H9 (cell line): ENCODE data around the gene TMEM237. TPM values are rescaled to one million over a fixed set of nuclear protein-coding genes. Genes with fewer than 3 reads are reported as not detected.
A peak's percentile ranks its signal among the peaks of the same experiment; 100 is the strongest.
"Not testable (repeated sequence)": the region's sequence is repeated elsewhere in the genome, so short reads cannot be mapped to it uniquely, and the experiment has no call there.

Source experiments
- DNase-seq: peaks from one replicate; pipeline ENCODE4 v3.0.0-alpha.2; 2017
- H2AFZ ChIP-seq: one replicate; pipeline ENCODE4 v1.6.1; 2013; ENCODE audit warnings: mild to moderate bottlenecking, low read length, control low read depth, moderate library complexity
- H2AK5ac ChIP-seq: 2 replicates; pipeline ENCODE4 v1.6.1; 2013; ENCODE audit warnings: low read length, control low read depth, mixed read lengths; ENCODE audit not compliant: insufficient read length
- H2BK120ac ChIP-seq: one replicate; pipeline ENCODE4 v1.6.1; 2013; ENCODE audit warnings: low read depth, mild to moderate bottlenecking, low read length, control low read depth, inconsistent platforms; ENCODE audit not compliant: poor library complexity, severe bottlenecking
- H2BK12ac ChIP-seq: 2 replicates; pipeline ENCODE4 v1.6.1; 2013; ENCODE audit warnings: low read length, control low read depth, mixed read lengths, low read depth; ENCODE audit not compliant: insufficient read length
- H2BK15ac ChIP-seq: 2 replicates; pipeline ENCODE4 v1.6.1; 2013; ENCODE audit warnings: low read depth, low read length, control low read depth
- H2BK20ac ChIP-seq: one replicate; pipeline ENCODE4 v1.6.1; 2013; ENCODE audit warnings: low read depth, mild to moderate bottlenecking, low read length, control low read depth, inconsistent platforms; ENCODE audit not compliant: poor library complexity, severe bottlenecking
- H2BK5ac ChIP-seq: 2 replicates; pipeline ENCODE4 v1.6.1; 2013; ENCODE audit warnings: low read length, control low read depth, mixed read lengths; ENCODE audit not compliant: insufficient read length
- H3K14ac ChIP-seq: 2 replicates; pipeline ENCODE4 v1.6.1; 2013; ENCODE audit warnings: low read length, control low read depth; ENCODE audit not compliant: insufficient read depth
- H3K18ac ChIP-seq: 2 replicates; pipeline ENCODE4 v1.6.1; 2013; ENCODE audit warnings: low read depth, mild to moderate bottlenecking, mixed read lengths, low read length, control low read depth; ENCODE audit not compliant: insufficient read length
- H3K23ac ChIP-seq: 2 replicates; pipeline ENCODE4 v1.6.1; 2013; ENCODE audit warnings: low read length, control low read depth, mixed read lengths, low read depth; ENCODE audit not compliant: insufficient read length
- H3K23me2 ChIP-seq: 2 replicates; pipeline ENCODE4 v1.6.1; 2013; ENCODE audit warnings: low read depth, mild to moderate bottlenecking, mixed read lengths, low read length, control low read depth; ENCODE audit not compliant: insufficient read length, poor library complexity, severe bottlenecking
- H3K27ac ChIP-seq: 2 replicates; pipeline ENCODE4 v1.5.1; 2013; ENCODE audit warnings: low read length, control low read depth, mixed read lengths, low read depth; ENCODE audit not compliant: insufficient read length
- H3K27me3 ChIP-seq: 2 replicates; pipeline ENCODE4 v1.6.1; 2013; ENCODE audit warnings: low read length, control low read depth, inconsistent platforms; ENCODE audit not compliant: insufficient read depth
- H3K4ac ChIP-seq: 2 replicates; pipeline ENCODE4 v1.6.1; 2013; ENCODE audit warnings: low read depth, mild to moderate bottlenecking, control low read depth, inconsistent platforms, low read length, moderate library complexity
- H3K4me1 ChIP-seq: 2 replicates; pipeline ENCODE4 v1.6.1; 2013; ENCODE audit warnings: low read length, control low read depth, inconsistent platforms; ENCODE audit not compliant: insufficient read depth
- H3K4me2 ChIP-seq: 2 replicates; pipeline ENCODE4 v1.6.1; 2013; ENCODE audit warnings: low read length, control low read depth, mixed read lengths; ENCODE audit not compliant: insufficient read length, insufficient read depth
- H3K56ac ChIP-seq: 2 replicates; pipeline ENCODE4 v1.6.1; 2013; ENCODE audit warnings: low read depth, mild to moderate bottlenecking, mixed read lengths, low read length, control low read depth; ENCODE audit not compliant: insufficient read length
- H3K79me1 ChIP-seq: 2 replicates; pipeline ENCODE4 v1.6.1; 2013; ENCODE audit warnings: low read depth, mild to moderate bottlenecking, moderate library complexity, low read length, control low read depth, inconsistent platforms; ENCODE audit not compliant: insufficient read depth, poor library complexity, severe bottlenecking
- H3K79me2 ChIP-seq: 2 replicates; pipeline ENCODE4 v1.6.1; 2013; ENCODE audit warnings: low read length, control low read depth, inconsistent platforms; ENCODE audit not compliant: insufficient read depth
- H3K9ac ChIP-seq: 2 replicates; pipeline ENCODE4 v1.6.1; 2013; ENCODE audit warnings: low read length, control low read depth, mixed read lengths; ENCODE audit not compliant: insufficient read length; ENCODE audit errors: extremely low read depth
- H3K9me3 ChIP-seq: one replicate; pipeline ENCODE4 v1.6.1; 2013; ENCODE audit warnings: low read depth, low read length, inconsistent platforms; ENCODE audit not compliant: control insufficient read depth
- H3T11ph ChIP-seq: one replicate; pipeline ENCODE4 v1.6.1; 2013; ENCODE audit warnings: mild to moderate bottlenecking, low read length, control low read depth, inconsistent platforms
- H4K20me1 ChIP-seq: one replicate; pipeline ENCODE4 v1.6.1; 2013; ENCODE audit not compliant: control insufficient read depth, insufficient read length, insufficient read depth
- H4K5ac ChIP-seq: 2 replicates; pipeline ENCODE4 v1.6.1; 2013; ENCODE audit warnings: low read depth, mild to moderate bottlenecking, mixed read lengths, low read length, control low read depth; ENCODE audit not compliant: insufficient read length
- H4K8ac ChIP-seq: replicated peaks from 2 replicates; pipeline ENCODE4 v1.6.1; 2013; ENCODE audit warnings: low read length, control low read depth, mixed read lengths, low read depth; ENCODE audit not compliant: insufficient read length
- H4K91ac ChIP-seq: 2 replicates; pipeline ENCODE4 v1.6.1; 2013; ENCODE audit warnings: low read depth, mild to moderate bottlenecking, moderate library complexity, mixed read lengths, low read length, control low read depth; ENCODE audit not compliant: insufficient read length
- H3K27ac Mint-ChIP-seq, 3 experiments: 2 replicates in 2 of 3; 3 replicates in 1 of 3; pipeline ENCODE4 v1.8.0; 2020 to 2021; ENCODE audit warnings: mixed read lengths in 3 of 3, mild to moderate bottlenecking in 1 of 3, moderate library complexity in 1 of 3
- H3K27me3 Mint-ChIP-seq: 2 replicates; pipeline ENCODE4 v1.8.0; 2021; ENCODE audit warnings: low read depth, mild to moderate bottlenecking, moderate library complexity, mixed read lengths
- H3K36me3 Mint-ChIP-seq, 3 experiments: 2 replicates in 2 of 3; 3 replicates in 1 of 3; pipeline ENCODE4 v1.8.0; 2020 to 2021; ENCODE audit warnings: low read depth in 3 of 3, mixed read lengths in 3 of 3; ENCODE audit not compliant: insufficient read depth in 1 of 3
- H3K4me1 Mint-ChIP-seq, 2 experiments: 2 replicates each; pipeline ENCODE4 v1.8.0; 2020; ENCODE audit warnings: mixed read lengths in 2 of 2
- H3K4me3 Mint-ChIP-seq, 2 experiments: 2 replicates in 1 of 2; 3 replicates in 1 of 2; pipeline ENCODE4 v1.8.0; 2020 to 2021; ENCODE audit warnings: mild to moderate bottlenecking in 2 of 2, mixed read lengths in 2 of 2, moderate library complexity in 1 of 2
- H3K9me3 Mint-ChIP-seq, 2 experiments: 2 replicates in 1 of 2; 3 replicates in 1 of 2; pipeline ENCODE4 v1.8.0; 2020; ENCODE audit warnings: mild to moderate bottlenecking in 2 of 2, mixed read lengths in 2 of 2, moderate library complexity in 1 of 2
- WGBS: extraction: QIAGEN DNeasy Blood & Tissue Kit; methylation state at CpG from one replicate; pipeline ENCODE4 v1.1.7; 2013; ENCODE audit warnings: missing lambda C conversion rate, low lambda C conversion rate, mixed read lengths; ENCODE audit not compliant: insufficient read length; ENCODE audit errors: extremely low coverage; 5-methylcytosine and 5-hydroxymethylcytosine counted together
- total RNA-seq: library from RNA; stranded (reverse); gene quantifications from 2 replicates; pipeline ENCODE4 v1.2.1, GENCODE V29; 2021
- TF ChIP-seq, protein P1 (sequence below): fragments of 200-600 bp; sonication (generic); conservative IDR thresholded peaks from 3 replicates; pipeline ENCODE4 v1.8.0; 2021; ENCODE audit warnings: antibody characterized with exemption, mild to moderate bottlenecking

The TMEM237 gene
- total RNA-seq, 1 experiment from 2014 or later: 37.7 TPM

DNA sequence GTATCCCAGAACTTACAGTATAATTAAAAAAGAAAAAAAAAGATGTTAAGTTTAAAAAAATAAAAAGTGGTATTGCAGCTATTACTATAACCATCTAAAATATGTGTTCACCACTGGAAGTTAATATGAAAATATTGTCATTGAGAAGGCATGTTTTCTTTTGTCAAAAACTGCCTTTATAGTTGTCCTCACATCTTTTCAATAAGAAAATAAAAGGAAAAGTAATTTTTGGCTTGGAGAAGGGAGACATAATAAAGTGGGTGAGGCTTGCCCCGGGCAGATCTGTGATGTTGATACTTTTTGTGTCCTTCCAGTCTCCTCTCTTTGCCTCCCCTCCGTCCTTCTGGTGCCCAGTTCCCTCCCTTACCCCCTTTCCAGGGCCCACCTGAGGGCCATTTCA is 30.2 kb upstream of the TMEM237 start:
- Histone ChIP-seq H3K23me2 (no peaks in the 10 kb centered on the region), H4K20me1 (no peaks in the 10 kb centered on the region), H3K14ac (no peak overlapping the region), H3K56ac (no peak overlapping the region), H2BK15ac (no peak overlapping the region), H3K9me3 (no peaks in the 10 kb centered on the region), H4K91ac (no peak overlapping the region), H3K4ac (no peak overlapping the region), H3K79me2 (no peaks in the 10 kb centered on the region), H3K23ac (no peak overlapping the region), H2AK5ac (no peak overlapping the region), H4K8ac (no peak overlapping the region), H2BK5ac (no peak overlapping the region), H2BK12ac (no peak overlapping the region), H4K5ac (no peak overlapping the region), H3K18ac (no peak overlapping the region), H3T11ph (no peak overlapping the region), H3K79me1 (no peaks in the 10 kb centered on the region), H3K4me2 (no peak overlapping the region), H3K27me3 (no peaks in the 10 kb centered on the region), H3K27ac (no peak overlapping the region), H2AFZ (no peak overlapping the region), H3K4me1 (peaks cover 4% of the 10 kb centered on the region; the same call in 1 of the 2 replicates), H3K9ac (no peak overlapping the region), H2BK20ac (no peak overlapping the region), H2BK120ac (no peak overlapping the region)
- H3K4me3 Mint-ChIP-seq: no peak overlapping the region
- peaks cover 10% of the 10 kb centered on the region for H3K27me3 Mint-ChIP-seq
- peaks cover 12 to 15% of the 10 kb centered on the region in 2 experiments for H3K4me1 Mint-ChIP-seq
- no peak for DNase-seq
- H3K36me3 Mint-ChIP-seq: no peaks in the 10 kb centered on the region
- TF ChIP-seq, protein P1, sequence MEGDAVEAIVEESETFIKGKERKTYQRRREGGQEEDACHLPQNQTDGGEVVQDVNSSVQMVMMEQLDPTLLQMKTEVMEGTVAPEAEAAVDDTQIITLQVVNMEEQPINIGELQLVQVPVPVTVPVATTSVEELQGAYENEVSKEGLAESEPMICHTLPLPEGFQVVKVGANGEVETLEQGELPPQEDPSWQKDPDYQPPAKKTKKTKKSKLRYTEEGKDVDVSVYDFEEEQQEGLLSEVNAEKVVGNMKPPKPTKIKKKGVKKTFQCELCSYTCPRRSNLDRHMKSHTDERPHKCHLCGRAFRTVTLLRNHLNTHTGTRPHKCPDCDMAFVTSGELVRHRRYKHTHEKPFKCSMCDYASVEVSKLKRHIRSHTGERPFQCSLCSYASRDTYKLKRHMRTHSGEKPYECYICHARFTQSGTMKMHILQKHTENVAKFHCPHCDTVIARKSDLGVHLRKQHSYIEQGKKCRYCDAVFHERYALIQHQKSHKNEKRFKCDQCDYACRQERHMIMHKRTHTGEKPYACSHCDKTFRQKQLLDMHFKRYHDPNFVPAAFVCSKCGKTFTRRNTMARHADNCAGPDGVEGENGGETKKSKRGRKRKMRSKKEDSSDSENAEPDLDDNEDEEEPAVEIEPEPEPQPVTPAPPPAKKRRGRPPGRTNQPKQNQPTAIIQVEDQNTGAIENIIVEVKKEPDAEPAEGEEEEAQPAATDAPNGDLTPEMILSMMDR: no peak
- no CpG with 5 or more reads among the region's 2 CpGs for WGBS
- H3K27ac Mint-ChIP-seq: peak overlapping the region in 1 of 3 experiments; percentile 41; a peak in 1 of 7 replicates
- no peaks in the 10 kb centered on the region; a peak in 1 of 5 replicates for H3K9me3 Mint-ChIP-seq

DNA sequence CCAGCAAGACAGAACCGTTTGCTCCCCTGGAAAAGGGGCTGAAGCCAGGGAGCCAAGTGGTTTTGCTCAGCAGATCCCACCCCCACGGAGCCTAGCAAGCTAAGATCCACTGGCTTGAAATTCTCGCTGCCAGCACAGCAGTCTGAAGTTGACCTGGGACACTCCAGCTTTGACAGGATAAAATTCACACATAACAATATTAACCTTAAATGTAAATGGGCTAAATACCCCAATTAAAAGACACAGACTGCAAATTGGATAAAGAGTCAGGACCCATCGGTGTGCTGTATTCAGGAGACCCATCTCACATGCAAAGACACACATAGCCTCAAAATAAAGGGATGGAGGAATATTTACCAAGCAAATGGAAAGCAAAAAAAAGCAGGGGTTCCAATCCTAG is 27.9 kb upstream of the TMEM237 start:
- not testable (repeated sequence) for H3K27ac Mint-ChIP-seq

More for the DNA sequence above, 27.9 kb upstream of the TMEM237 start:
- H3K23ac ChIP-seq, H3K4me1 ChIP-seq, H3K79me1 ChIP-seq, H3K23me2 ChIP-seq, H2BK12ac ChIP-seq, H4K91ac ChIP-seq, H3K9ac ChIP-seq, H4K8ac ChIP-seq, H3K4me3 Mint-ChIP-seq, DNase-seq, H2BK120ac ChIP-seq, H3K79me2 ChIP-seq, H2AFZ ChIP-seq, H3K9me3 ChIP-seq, H3K4ac ChIP-seq, H2BK5ac ChIP-seq, H3K27me3 ChIP-seq, H3K36me3 Mint-ChIP-seq, H4K5ac ChIP-seq, H3T11ph ChIP-seq, H3K18ac ChIP-seq, H2BK15ac ChIP-seq, H3K9me3 Mint-ChIP-seq, H3K56ac ChIP-seq, H2BK20ac ChIP-seq, H3K4me2 ChIP-seq, H4K20me1 ChIP-seq, H3K14ac ChIP-seq, H3K27ac ChIP-seq, H2AK5ac ChIP-seq: not testable (repeated sequence)
- H3K4me1 Mint-ChIP-seq: peaks cover 12 to 15% of the 10 kb centered on the region in 2 experiments
- no CpG with 5 or more reads among the region's 4 CpGs for WGBS
- peaks cover 11% of the 10 kb centered on the region for H3K27me3 Mint-ChIP-seq
